WTC11 (cell line): Measurements from ENCODE around the gene GPC1. TPM values are rescaled to one million over a fixed set of nuclear protein-coding genes. Genes with fewer than 3 reads are reported as not detected.

Experiments
- ATAC-seq: fragments of 200-7000 bp; cut with Tn5 transposase; 2 replicates; pipeline ENCODE4 v1.10.0; 2021; ENCODE audit warnings: mild to moderate bottlenecking, moderate library complexity
- CTCF ChIA-PET: fragments of 300-600 bp; sonication (Branson Sonifier 250); formaldehyde crosslinking; loops from one replicate; lab custom pipeline; 2021; ENCODE audit warnings: antibody characterized with exemption; lab: Charles Lee
- POLR2A ChIA-PET: fragments of 350-600 bp; sonication (Branson Sonifier 250); formaldehyde crosslinking; loops from one replicate; lab custom pipeline; 2021; ENCODE audit warnings: antibody characterized with exemption; lab: Charles Lee
- DNase-seq: peaks from one replicate; pipeline ENCODE4 v3.0.0; 2021; ENCODE audit warnings: low spot score
- H3K27ac Mint-ChIP-seq: 2 replicates; pipeline ENCODE4 v1.8.0; 2021; ENCODE audit warnings: mixed read lengths
- H3K27me3 Mint-ChIP-seq: 2 replicates; pipeline ENCODE4 v1.8.0; 2021; ENCODE audit warnings: low read depth, mild to moderate bottlenecking, moderate library complexity, mixed read lengths
- H3K36me3 Mint-ChIP-seq: 2 replicates; pipeline ENCODE4 v1.8.0; 2021; ENCODE audit warnings: mixed read lengths
- H3K4me1 Mint-ChIP-seq: 2 replicates; pipeline ENCODE4 v1.8.0; 2022; ENCODE audit warnings: mixed read lengths
- H3K4me3 Mint-ChIP-seq: 2 replicates; pipeline ENCODE4 v1.8.0; 2021; ENCODE audit warnings: mild to moderate bottlenecking, moderate library complexity, mixed read lengths
- H3K9me3 Mint-ChIP-seq: 2 replicates; pipeline ENCODE4 v1.8.0; 2021; ENCODE audit warnings: mixed read lengths
- ATF1 ChIP-seq: sonication (generic); formaldehyde crosslinking; IDR thresholded peaks from 2 replicates; pipeline ENCODE4 v1.8.1; 2023; ENCODE audit warnings: mild to moderate bottlenecking, moderate library complexity, missing genetic modification reagents
- CDX4 ChIP-seq: fragments of 250-450 bp; sonication (Bioruptor Pico); IDR thresholded peaks from 2 replicates; pipeline ENCODE4 v1.9.0; 2021; ENCODE audit warnings: moderate library complexity, mild to moderate bottlenecking, inconsistent platforms, borderline replicate concordance
- ESRRA ChIP-seq: sonication (generic); formaldehyde crosslinking; IDR thresholded peaks from 2 replicates; pipeline ENCODE4 v1.8.1; 2022; ENCODE audit warnings: mild to moderate bottlenecking, missing genetic modification reagents, borderline replicate concordance
- FOXK1 ChIP-seq: sonication (generic); formaldehyde crosslinking; IDR thresholded peaks from 2 replicates; pipeline ENCODE4 v1.8.0; 2022; ENCODE audit warnings: mild to moderate bottlenecking, moderate library complexity, missing genetic modification reagents
- GRHL2 ChIP-seq: fragments of 250-450 bp; sonication (Bioruptor Pico); IDR thresholded peaks from 2 replicates; pipeline ENCODE4 v1.8.0; 2022; ENCODE audit warnings: mild to moderate bottlenecking, moderate library complexity; ENCODE audit not compliant: insufficient replicate concordance, severe bottlenecking
- JAZF1 ChIP-seq: fragments of 250-450 bp; sonication (Bioruptor Pico); IDR thresholded peaks from 2 replicates; pipeline ENCODE4 v1.9.0; 2021; ENCODE audit warnings: moderate library complexity, mild to moderate bottlenecking, inconsistent platforms
- NFYB ChIP-seq: sonication (generic); formaldehyde crosslinking; conservative IDR thresholded peaks from 2 replicates; pipeline ENCODE4 v1.8.0; 2022; ENCODE audit warnings: low read depth, missing genetic modification reagents
- NR3C1 ChIP-seq: sonication (generic); formaldehyde crosslinking; conservative IDR thresholded peaks from 2 replicates; pipeline ENCODE4 v1.8.1; 2023; ENCODE audit warnings: low read depth, mild to moderate bottlenecking, missing genetic modification reagents
- OVOL2 ChIP-seq: fragments of 250-450 bp; sonication (Bioruptor Pico); IDR thresholded peaks from 2 replicates; pipeline ENCODE4 v1.9.0; 2021; ENCODE audit warnings: mild to moderate bottlenecking, borderline replicate concordance
- TP53 ChIP-seq: sonication (generic); formaldehyde crosslinking; IDR thresholded peaks from 2 replicates; pipeline ENCODE4 v1.8.1; 2023; ENCODE audit warnings: mild to moderate bottlenecking, missing genetic modification reagents
- ZMAT4 ChIP-seq: fragments of 250-450 bp; sonication (Bioruptor Pico); IDR thresholded peaks from 2 replicates; pipeline ENCODE4 v1.9.0; 2021; ENCODE audit warnings: mild to moderate bottlenecking
- ZNF121 ChIP-seq: sonication (generic); formaldehyde crosslinking; IDR thresholded peaks from 2 replicates; pipeline ENCODE4 v1.8.0; 2023; ENCODE audit warnings: missing genetic modification reagents
- ZNF138 ChIP-seq: sonication (generic); formaldehyde crosslinking; conservative IDR thresholded peaks from 2 replicates; pipeline ENCODE4 v1.8.1; 2022; ENCODE audit warnings: mild to moderate bottlenecking, moderate library complexity, missing genetic modification reagents
- ZNF219 ChIP-seq: sonication (generic); formaldehyde crosslinking; IDR thresholded peaks from 2 replicates; pipeline ENCODE4 v1.8.0; 2023; ENCODE audit warnings: missing genetic modification reagents, mild to moderate bottlenecking, borderline replicate concordance
- ZNF263 ChIP-seq: sonication (generic); formaldehyde crosslinking; IDR thresholded peaks from 2 replicates; pipeline ENCODE4 v1.8.1; 2022; ENCODE audit warnings: low read depth, mild to moderate bottlenecking, moderate library complexity, missing genetic modification reagents
- ZNF416 ChIP-seq: fragments of 250-450 bp; sonication (Bioruptor Pico); IDR thresholded peaks from 2 replicates; pipeline ENCODE4 v1.9.0; 2021; ENCODE audit warnings: mild to moderate bottlenecking, inconsistent platforms
- ZNF423 ChIP-seq: fragments of 250-450 bp; sonication (Bioruptor Pico); IDR thresholded peaks from 2 replicates; pipeline ENCODE4 v2.1.2; 2022; ENCODE audit warnings: mild to moderate bottlenecking, moderate library complexity
- ZNF671 ChIP-seq: fragments of 250-450 bp; sonication (Bioruptor Pico); IDR thresholded peaks from 2 replicates; pipeline ENCODE4 v1.8.0; 2021; ENCODE audit warnings: mild to moderate bottlenecking
- total RNA-seq: library from RNA; stranded (reverse); gene quantifications from 3 replicates; pipeline ENCODE4 v1.2.3, GENCODE V29; 2021
- TF ChIP-seq, protein P1 (sequence below): sonication (generic); formaldehyde crosslinking; IDR thresholded peaks from 2 replicates; pipeline ENCODE4 v1.8.0; 2023; ENCODE audit warnings: missing genetic modification reagents
- TF ChIP-seq, protein P2 (sequence below): sonication (generic); formaldehyde crosslinking; IDR thresholded peaks from 2 replicates; pipeline ENCODE4 v1.8.1; 2022; ENCODE audit warnings: mild to moderate bottlenecking, missing genetic modification reagents, moderate library complexity, borderline replicate concordance
- TF ChIP-seq, protein P3 (sequence below): sonication (generic); formaldehyde crosslinking; IDR thresholded peaks from 2 replicates; pipeline ENCODE4 v1.8.0; 2022; ENCODE audit warnings: mild to moderate bottlenecking, missing genetic modification reagents
- TF ChIP-seq, protein P4 (sequence below): sonication (generic); formaldehyde crosslinking; IDR thresholded peaks from 2 replicates; pipeline ENCODE4 v1.8.1; 2023; ENCODE audit warnings: mild to moderate bottlenecking, missing genetic modification reagents, moderate library complexity
- TF ChIP-seq, protein P5 (sequence below): sonication (generic); formaldehyde crosslinking; IDR thresholded peaks from 2 replicates; pipeline ENCODE4 v1.8.1; 2022; ENCODE audit warnings: mild to moderate bottlenecking, moderate library complexity, missing genetic modification reagents

The GPC1 gene
- total RNA-seq, 1 experiment from 2014 or later, result 41.5 TPM

- Mint-ChIP-seq H3K9me3 (no peaks in the 10 kb centered on the region), H3K27me3 (no peaks in the 10 kb centered on the region), H3K27ac (no peak overlapping the region), H3K4me1 (peaks cover 6% of the 10 kb centered on the region), H3K36me3 (no peaks in the 10 kb centered on the region), H3K4me3 (no peak overlapping the region)
- no peak for ATAC-seq
- CTCF ChIA-PET, result no interaction called here
- POLR2A ChIA-PET, result no interaction called here
- no peak for DNase-seq
- TF ChIP-seq NFYB (CRISPR knock-in tag) (no peak), CDX4 (CRISPR knock-in tag) (no peak), ZNF416 (CRISPR knock-in tag) (no peak), JAZF1 (CRISPR knock-in tag) (no peak), ZMAT4 (CRISPR knock-in tag) (no peak), TP53 (CRISPR knock-in tag) (no peak), FOXK1 (no peak)
- TF ChIP-seq, protein P1, sequence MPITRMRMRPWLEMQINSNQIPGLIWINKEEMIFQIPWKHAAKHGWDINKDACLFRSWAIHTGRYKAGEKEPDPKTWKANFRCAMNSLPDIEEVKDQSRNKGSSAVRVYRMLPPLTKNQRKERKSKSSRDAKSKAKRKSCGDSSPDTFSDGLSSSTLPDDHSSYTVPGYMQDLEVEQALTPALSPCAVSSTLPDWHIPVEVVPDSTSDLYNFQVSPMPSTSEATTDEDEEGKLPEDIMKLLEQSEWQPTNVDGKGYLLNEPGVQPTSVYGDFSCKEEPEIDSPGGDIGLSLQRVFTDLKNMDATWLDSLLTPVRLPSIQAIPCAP, result no peak
- TF ChIP-seq, protein P2, sequence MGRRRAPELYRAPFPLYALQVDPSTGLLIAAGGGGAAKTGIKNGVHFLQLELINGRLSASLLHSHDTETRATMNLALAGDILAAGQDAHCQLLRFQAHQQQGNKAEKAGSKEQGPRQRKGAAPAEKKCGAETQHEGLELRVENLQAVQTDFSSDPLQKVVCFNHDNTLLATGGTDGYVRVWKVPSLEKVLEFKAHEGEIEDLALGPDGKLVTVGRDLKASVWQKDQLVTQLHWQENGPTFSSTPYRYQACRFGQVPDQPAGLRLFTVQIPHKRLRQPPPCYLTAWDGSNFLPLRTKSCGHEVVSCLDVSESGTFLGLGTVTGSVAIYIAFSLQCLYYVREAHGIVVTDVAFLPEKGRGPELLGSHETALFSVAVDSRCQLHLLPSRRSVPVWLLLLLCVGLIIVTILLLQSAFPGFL (CRISPR knock-in tag), result no peak
Measured at GRCh38 chr2:240401308-240401707, 34.2 kb upstream of the GPC1 start.

DNA sequence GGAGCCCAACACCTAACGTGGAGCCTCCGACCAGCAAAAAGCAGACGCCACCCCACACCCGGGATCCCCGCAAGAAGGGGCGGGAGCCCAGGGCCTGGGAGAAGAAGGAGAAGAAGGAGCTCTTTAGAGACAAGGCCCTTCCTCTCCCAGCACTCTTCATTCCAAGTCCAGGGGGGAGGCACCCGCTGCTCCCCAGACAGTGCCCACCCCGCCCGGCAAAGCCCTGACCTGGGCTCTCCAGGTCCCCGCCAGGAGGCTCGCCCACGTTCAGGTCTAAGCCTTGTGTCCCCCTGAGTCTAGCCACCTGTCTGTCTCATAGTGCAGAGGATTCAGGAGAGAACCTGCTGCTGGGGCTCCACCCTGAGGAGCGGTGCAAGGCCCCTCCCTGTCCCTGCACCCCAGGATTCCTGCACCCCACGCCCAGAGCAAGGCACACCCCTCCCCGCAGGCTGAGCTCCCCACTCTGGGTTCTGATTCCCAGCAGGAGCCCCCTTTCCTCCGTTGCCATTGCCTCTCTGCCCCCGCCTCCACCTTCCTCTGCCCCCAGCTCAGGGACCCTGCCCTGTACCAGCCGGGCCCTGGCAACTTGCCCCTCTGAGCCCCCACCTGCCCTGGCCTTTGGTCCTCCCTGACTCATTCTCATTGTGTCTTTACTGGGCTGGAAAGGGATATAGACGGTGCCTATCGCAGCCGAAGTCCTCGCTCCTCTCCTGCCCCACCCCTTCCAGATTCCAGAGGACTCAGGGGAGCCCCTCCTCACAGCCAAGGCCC lies 33.5 kb upstream of the GPC1 start:
- Mint-ChIP-seq H3K4me1 (peaks cover 6% of the 10 kb centered on the region), H3K27me3 (no peaks in the 10 kb centered on the region), H3K36me3 (no peaks in the 10 kb centered on the region), H3K4me3 (no peak overlapping the region), H3K9me3 (no peaks in the 10 kb centered on the region)
- ATAC-seq, result no peak
- TF ChIP-seq, protein P3, sequence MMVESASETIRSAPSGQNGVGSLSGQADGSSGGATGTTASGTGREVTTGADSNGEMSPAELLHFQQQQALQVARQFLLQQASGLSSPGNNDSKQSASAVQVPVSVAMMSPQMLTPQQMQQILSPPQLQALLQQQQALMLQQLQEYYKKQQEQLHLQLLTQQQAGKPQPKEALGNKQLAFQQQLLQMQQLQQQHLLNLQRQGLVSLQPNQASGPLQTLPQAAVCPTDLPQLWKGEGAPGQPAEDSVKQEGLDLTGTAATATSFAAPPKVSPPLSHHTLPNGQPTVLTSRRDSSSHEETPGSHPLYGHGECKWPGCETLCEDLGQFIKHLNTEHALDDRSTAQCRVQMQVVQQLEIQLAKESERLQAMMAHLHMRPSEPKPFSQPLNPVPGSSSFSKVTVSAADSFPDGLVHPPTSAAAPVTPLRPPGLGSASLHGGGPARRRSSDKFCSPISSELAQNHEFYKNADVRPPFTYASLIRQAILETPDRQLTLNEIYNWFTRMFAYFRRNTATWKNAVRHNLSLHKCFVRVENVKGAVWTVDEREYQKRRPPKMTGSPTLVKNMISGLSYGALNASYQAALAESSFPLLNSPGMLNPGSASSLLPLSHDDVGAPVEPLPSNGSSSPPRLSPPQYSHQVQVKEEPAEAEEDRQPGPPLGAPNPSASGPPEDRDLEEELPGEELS (CRISPR knock-in tag), result no peak
- TF ChIP-seq ZNF219 (CRISPR knock-in tag), result no peak
- TF ChIP-seq ESRRA (CRISPR knock-in tag), result no peak
- TF ChIP-seq, protein P4, sequence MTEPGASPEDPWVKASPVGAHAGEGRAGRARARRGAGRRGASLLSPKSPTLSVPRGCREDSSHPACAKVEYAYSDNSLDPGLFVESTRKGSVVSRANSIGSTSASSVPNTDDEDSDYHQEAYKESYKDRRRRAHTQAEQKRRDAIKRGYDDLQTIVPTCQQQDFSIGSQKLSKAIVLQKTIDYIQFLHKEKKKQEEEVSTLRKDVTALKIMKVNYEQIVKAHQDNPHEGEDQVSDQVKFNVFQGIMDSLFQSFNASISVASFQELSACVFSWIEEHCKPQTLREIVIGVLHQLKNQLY, result no peak
- no peak for TF ChIP-seq ZNF671
- no peak for TF ChIP-seq ZNF138 (CRISPR knock-in tag)
- no peak for TF ChIP-seq ZNF263 (CRISPR knock-in tag)
- no peak for TF ChIP-seq OVOL2 (CRISPR knock-in tag)
- TF ChIP-seq ATF1 (CRISPR knock-in tag), result no peak
- TF ChIP-seq, protein P5, sequence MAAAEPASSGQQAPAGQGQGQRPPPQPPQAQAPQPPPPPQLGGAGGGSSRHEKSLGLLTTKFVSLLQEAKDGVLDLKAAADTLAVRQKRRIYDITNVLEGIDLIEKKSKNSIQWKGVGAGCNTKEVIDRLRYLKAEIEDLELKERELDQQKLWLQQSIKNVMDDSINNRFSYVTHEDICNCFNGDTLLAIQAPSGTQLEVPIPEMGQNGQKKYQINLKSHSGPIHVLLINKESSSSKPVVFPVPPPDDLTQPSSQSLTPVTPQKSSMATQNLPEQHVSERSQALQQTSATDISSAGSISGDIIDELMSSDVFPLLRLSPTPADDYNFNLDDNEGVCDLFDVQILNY (CRISPR knock-in tag), result no peak
- no peak for TF ChIP-seq NR3C1 (CRISPR knock-in tag)
- TF ChIP-seq ZNF423 (CRISPR knock-in tag), result no peak
- no peak for TF ChIP-seq GRHL2 (CRISPR knock-in tag)
- no peak for TF ChIP-seq ZNF121 (CRISPR knock-in tag)
- TF ChIP-seq, all 79 proteins: peak for 0
- CTCF ChIA-PET, result no interaction called here
- POLR2A ChIA-PET, result no interaction called here
- no peak overlapping the region for H3K27ac Mint-ChIP-seq
- DNase-seq, result no peak
